A549 (cell line): ENCODE measurements around the gene SPOP. TPM values are rescaled to one million over a fixed set of nuclear protein-coding genes. Genes with fewer than 3 reads are reported as not detected.
"Not testable (repeated sequence)": the region's sequence is repeated elsewhere in the genome, so short reads cannot be mapped to it uniquely, and the experiment has no call there.

Experiments
- ATAC-seq, 2 experiments: fragments of 200-7000 bp in 1 of 2; fragments of >200 bp in 1 of 2; cut with Nextera tagmentation in 1 of 2; cut with Tn5 transposase in 1 of 2; 3 replicates each; pipeline versions ENCODE4 v1.8.0 to v1.9.1; 2018 to 2020; ENCODE audit warnings: mild to moderate bottlenecking in 1 of 2, moderate library complexity in 1 of 2
- CTCF ChIA-PET: fragments of 300-600 bp; sonication (Branson Sonifier 250); formaldehyde crosslinking; extraction: SDS; loops from one replicate; lab custom pipeline; 2021; ENCODE audit warnings: antibody characterized with exemption, inconsistent platforms; lab: Yijun Ruan, JAX
- POLR2A ChIA-PET: fragments of 350-600 bp; formaldehyde crosslinking; extraction: SDS; loops from one replicate; lab custom pipeline; 2021; ENCODE audit warnings: antibody characterized with exemption, inconsistent platforms; lab: Yijun Ruan, JAX
- DNase-seq, 2 experiments: peaks; one replicate each; pipeline versions ENCODE4 v3.0.0 to v3.0.0-alpha.2; 2011 to 2016; ENCODE audit warnings: low read depth in 1 of 2, low spot score in 1 of 2
- FAIRE-seq: peaks from 2 replicates; lab custom pipeline; 2011; peaks lifted over from hg19 to GRCh38; lab: Jason Lieb, UNC
- H3K27ac ChIP-seq, 2 experiments: fragments of >200 bp; sonication (Bioruptor Twin); formaldehyde crosslinking; 3 replicates each; pipeline ENCODE4 v1.5.1; 2016 to 2017
- H3K4me1 ChIP-seq: fragments of >200 bp; sonication (Bioruptor Twin); formaldehyde crosslinking; 3 replicates; pipeline ENCODE4 v1.6.1; 2016
- H3K4me2 ChIP-seq: fragments of >200 bp; sonication (Bioruptor Twin); formaldehyde crosslinking; 3 replicates; pipeline ENCODE4 v1.6.1; 2016
- H3K4me3 ChIP-seq: fragments of >200 bp; sonication (Bioruptor Twin); formaldehyde crosslinking; 3 replicates; pipeline ENCODE4 v1.5.1; 2016
- H3K9me3 ChIP-seq: fragments of >200 bp; sonication (Bioruptor Twin); formaldehyde crosslinking; 3 replicates; pipeline ENCODE4 v1.6.1; 2016
- CBX8 ChIP-seq: fragments of 200-600 bp; sonication (generic); IDR thresholded peaks from 2 replicates; pipeline ENCODE4 v1.6.1; 2016
- CHD4 ChIP-seq: fragments of 200-600 bp; sonication (generic); IDR thresholded peaks from 2 replicates; pipeline ENCODE4 v1.6.1; 2016; ENCODE audit warnings: antibody characterized with exemption, mild to moderate bottlenecking, borderline replicate concordance
- E2F6 ChIP-seq: IDR thresholded peaks from 2 replicates; pipeline ENCODE4 v1.6.1; 2012; ENCODE audit warnings: low read depth, borderline replicate concordance
- EHF ChIP-seq: fragments of 250-450 bp; sonication (Bioruptor Pico); IDR thresholded peaks from 2 replicates; pipeline ENCODE4 v1.5.0; 2020; ENCODE audit warnings: mild to moderate bottlenecking
- ELK1 ChIP-seq: fragments of 150-350 bp; IDR thresholded peaks from 2 replicates; pipeline ENCODE4 v1.6.1; 2014; ENCODE audit warnings: low read depth, mild to moderate bottlenecking, low read length
- ESRRA ChIP-seq: fragments of 150-350 bp; IDR thresholded peaks from 2 replicates; pipeline ENCODE4 v1.6.1; 2014; ENCODE audit warnings: mild to moderate bottlenecking, low read length, borderline replicate concordance
- FOSL2 ChIP-seq, 2 experiments: fragments of 450-650 bp in 1 of 2; fragments of >200 bp in 1 of 2; sonication (Bioruptor Twin) in 1 of 2; formaldehyde crosslinking; IDR thresholded peaks; 2 replicates each; pipeline versions ENCODE4 v1.5.0 to v1.6.1; 2016 to 2020; ENCODE audit warnings: mild to moderate bottlenecking in 1 of 2, moderate library complexity in 1 of 2
- HDAC2 ChIP-seq: fragments of 200-600 bp; sonication (generic); IDR thresholded peaks from 2 replicates; pipeline ENCODE4 v1.6.1; 2016
- KDM5A ChIP-seq: fragments of 200-600 bp; sonication (generic); IDR thresholded peaks from 2 replicates; pipeline ENCODE4 v1.6.1; 2016; ENCODE audit warnings: antibody characterized with exemption, mild to moderate bottlenecking
- MYC ChIP-seq: IDR thresholded peaks from 2 replicates; pipeline ENCODE4 v1.6.1; 2012; ENCODE audit warnings: mild to moderate bottlenecking, inconsistent platforms, low read length, improper control_type of control experiment, borderline replicate concordance
- POLR2A ChIP-seq: IDR thresholded peaks from 2 replicates; pipeline ENCODE4 v1.6.1; 2012; ENCODE audit warnings: mild to moderate bottlenecking, low read length
- RAD21 ChIP-seq, 2 experiments: fragments of >200 bp in 1 of 2; sonication (Bioruptor Twin) in 1 of 2; formaldehyde crosslinking in 1 of 2; IDR thresholded peaks in 1 of 2; conservative IDR thresholded peaks in 1 of 2; 2 replicates in 1 of 2; 3 replicates in 1 of 2; pipeline ENCODE4 v1.6.1; 2012 to 2018; ENCODE audit warnings: inconsistent platforms in 1 of 2
- RARB ChIP-seq: fragments of 250-450 bp; sonication (Bioruptor Pico); IDR thresholded peaks from 2 replicates; pipeline ENCODE4 v1.8.0; 2021; ENCODE audit warnings: mild to moderate bottlenecking, moderate library complexity
- RCOR1 ChIP-seq: fragments of 150-350 bp; IDR thresholded peaks from 2 replicates; pipeline ENCODE4 v1.6.1; 2014; ENCODE audit warnings: antibody characterized with exemption, low read length, low read depth
- RNF2 ChIP-seq: fragments of 200-600 bp; sonication (generic); IDR thresholded peaks from 2 replicates; pipeline ENCODE4 v1.6.1; 2016; ENCODE audit warnings: low read depth, mild to moderate bottlenecking, antibody characterized with exemption, moderate library complexity, borderline replicate concordance
- SMC3 ChIP-seq: fragments of >200 bp; sonication (Bioruptor Twin); formaldehyde crosslinking; IDR thresholded peaks from 3 replicates; pipeline ENCODE4 v1.6.1; 2018; ENCODE audit warnings: inconsistent platforms
- TFCP2L1 ChIP-seq: fragments of 250-450 bp; sonication (Bioruptor Pico); IDR thresholded peaks from 2 replicates; pipeline ENCODE4 v1.5.0; 2021; ENCODE audit warnings: mild to moderate bottlenecking
- TP53 ChIP-seq: fragments of 250-450 bp; sonication (Bioruptor Pico); IDR thresholded peaks from 2 replicates; pipeline ENCODE4 v1.5.0; 2021; ENCODE audit warnings: mild to moderate bottlenecking, moderate library complexity
- ZC3H11A ChIP-seq: fragments of 450-650 bp; IDR thresholded peaks from 2 replicates; pipeline ENCODE4 v1.6.1; 2014; ENCODE audit warnings: antibody characterized with exemption, mild to moderate bottlenecking
- ZFP36 ChIP-seq: fragments of 450-650 bp; IDR thresholded peaks from 2 replicates; pipeline ENCODE4 v1.6.1; 2014; ENCODE audit warnings: borderline replicate concordance; ENCODE audit not compliant: partially characterized antibody
- ZNF302 ChIP-seq: fragments of 250-450 bp; sonication (Bioruptor Pico); IDR thresholded peaks from 2 replicates; pipeline ENCODE4 v1.9.0; 2021; ENCODE audit warnings: inconsistent platforms, mild to moderate bottlenecking, moderate library complexity
- WGBS: methylation state at CpG from one replicate; pipeline ENCODE4 v1.1.6; 2017; ENCODE audit errors: missing lambda C conversion rate; 5-methylcytosine and 5-hydroxymethylcytosine counted together
- polyA plus RNA-seq, 4 experiments: library from polyadenylated mRNA; depleted of rRNA in 3 of 4; stranded (reverse); fragments of >200 nt; fragmentation: RNase III in 1 of 4; extraction: RNeasy Plus Mini Kit Qiagen cat#74134 plus additional on column Dnase treatment in 1 of 4; gene quantifications; 2 replicates in 3 of 4; 3 replicates in 1 of 4; pipeline ENCODE4 v1.2.3, GENCODE V29; 2011 to 2017
- TF ChIP-seq, protein P1 (sequence below): fragments of >200 bp; sonication (Bioruptor Twin); formaldehyde crosslinking; IDR thresholded peaks from 2 replicates; pipeline ENCODE4 v1.6.1; 2016
- TF ChIP-seq, protein P2 (sequence below): fragments of >200 bp; sonication (Bioruptor Twin); formaldehyde crosslinking; IDR thresholded peaks from 3 replicates; pipeline ENCODE4 v1.6.1; 2016

Gene SPOP
- polyA plus RNA-seq, 2 of the 4 experiments (the other 2 are of a cell fraction), result 49.5 to 57.2 TPM

GRCh38 chr17:49571764-49572163 lies 106.1 kb downstream of the SPOP start:
- H3K4me2 ChIP-seq, result no peak overlapping the region
- FAIRE-seq, result no peak
- TF ChIP-seq ZC3H11A, result no peak
- no peak for TF ChIP-seq HDAC2
- no peak for TF ChIP-seq CHD4
- TF ChIP-seq KDM5A, result no peak
- TF ChIP-seq POLR2A, result no peak
- no peak for TF ChIP-seq CBX8
- no peak for TF ChIP-seq FOSL2 (IDR thresholded peaks at IDR 0.05)
- no peak for TF ChIP-seq FOSL2 (CRISPR knock-in tag; IDR thresholded peaks at IDR 0.05)
- TF ChIP-seq TFCP2L1 (CRISPR knock-in tag), result no peak
- TF ChIP-seq RNF2, result no peak
- TF ChIP-seq TP53 (CRISPR knock-in tag), result no peak
- TF ChIP-seq ZFP36, result no peak
- TF ChIP-seq, all 56 proteins: peak for 0
- ATAC-seq (no peak), DNase-seq (no peak)
- H3K9me3 ChIP-seq, result no peaks in the 10 kb centered on the region
- 6% methylated on average over 4 of the region's 4 CpGs for WGBS
- no peak overlapping the region for H3K4me3 ChIP-seq
- H3K27ac ChIP-seq, result no peak overlapping the region
- POLR2A ChIA-PET, result interaction anchor here (0.7 to 1.2 kb wide), 2 partner anchors 117 to 137 kb away, joined by 3 to 5 read pairs; no protein-coding TSS in a partner anchor
- CTCF ChIA-PET, result interaction anchor here (1.0 to 40.8 kb wide), 14 partner anchors 9 to 426 kb away, joined by 3 to 2008 read pairs (median 13); partner anchors contain the start of genes DLX3, PHB1 and SLC35B1
- peaks cover 4% of the 10 kb centered on the region; the same call in 1 of the 3 replicates for H3K4me1 ChIP-seq

DNA sequence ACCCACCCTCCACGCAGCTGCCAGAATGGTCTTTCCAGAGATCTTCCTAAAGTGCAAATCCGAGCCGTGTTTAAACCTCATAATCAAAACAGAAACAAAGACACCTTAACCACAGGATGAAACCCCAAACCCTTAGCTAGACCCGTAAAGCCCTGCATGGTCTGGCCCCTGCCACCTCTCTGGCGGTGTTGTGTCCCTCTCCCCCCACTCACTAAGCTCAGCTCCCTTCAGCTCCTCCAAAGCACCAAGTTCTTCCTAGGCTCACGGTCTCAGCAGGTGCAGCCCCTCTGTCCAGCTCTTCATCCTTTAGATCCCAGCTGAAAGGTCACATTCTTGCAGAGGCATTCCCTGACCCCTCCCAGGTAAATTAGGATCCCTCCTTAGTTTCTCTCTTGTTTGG lies 106.6 kb downstream of the SPOP start:
- 35% methylated on average over 6 of the region's 6 CpGs for WGBS
- H3K9me3 ChIP-seq, result no peaks in the 10 kb centered on the region
- FAIRE-seq (no peak), DNase-seq (no peak), ATAC-seq (no peak)
- H3K4me2 ChIP-seq, result no peak overlapping the region
- H3K4me1 ChIP-seq, result peaks cover 4% of the 10 kb centered on the region; the same call in 1 of the 3 replicates
- H3K27ac ChIP-seq, result no peak overlapping the region
- POLR2A ChIA-PET, result interaction anchor here (0.7 to 1.9 kb wide), 3 partner anchors 117 to 217 kb away, joined by 3 to 5 read pairs (median 4); partner anchors contain the start of gene KAT7
- CTCF ChIA-PET, result interaction anchor here (1.0 to 40.8 kb wide), 22 partner anchors 10 to 426 kb away, joined by 3 to 2008 read pairs (median 10); partner anchors contain the start of genes DLX3, PHB1 and SLC35B1
- H3K4me3 ChIP-seq, result no peak overlapping the region
- TF ChIP-seq ELK1 (no peak), RCOR1 (no peak), TFCP2L1 (CRISPR knock-in tag) (no peak)

- Histone ChIP-seq H3K4me3 (no peak overlapping the region), H3K4me1 (peaks cover 4% of the 10 kb centered on the region; the same call in 1 of the 3 replicates), H3K4me2 (peak overlapping the region; percentile 59), H3K27ac (no peak overlapping the region), H3K9me3 (no peaks in the 10 kb centered on the region)
- TF ChIP-seq, protein P1, sequence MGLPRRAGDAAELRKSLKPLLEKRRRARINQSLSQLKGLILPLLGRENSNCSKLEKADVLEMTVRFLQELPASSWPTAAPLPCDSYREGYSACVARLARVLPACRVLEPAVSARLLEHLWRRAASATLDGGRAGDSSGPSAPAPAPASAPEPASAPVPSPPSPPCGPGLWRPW, result no peak
- TF ChIP-seq E2F6 (no peak), TP53 (CRISPR knock-in tag) (no peak), TFCP2L1 (CRISPR knock-in tag) (no peak), RCOR1 (no peak), SMC3 (no peak), EHF (no peak), RARB (CRISPR knock-in tag) (no peak), MYC (no peak), RAD21 (conservative IDR thresholded peaks at IDR 0.05 in 1 of 2, IDR thresholded peaks at IDR 0.05 in 1 of 2) (no peak), CBX8 (no peak), ZNF302 (CRISPR knock-in tag) (no peak), ESRRA (no peak)
- TF ChIP-seq, protein P2, sequence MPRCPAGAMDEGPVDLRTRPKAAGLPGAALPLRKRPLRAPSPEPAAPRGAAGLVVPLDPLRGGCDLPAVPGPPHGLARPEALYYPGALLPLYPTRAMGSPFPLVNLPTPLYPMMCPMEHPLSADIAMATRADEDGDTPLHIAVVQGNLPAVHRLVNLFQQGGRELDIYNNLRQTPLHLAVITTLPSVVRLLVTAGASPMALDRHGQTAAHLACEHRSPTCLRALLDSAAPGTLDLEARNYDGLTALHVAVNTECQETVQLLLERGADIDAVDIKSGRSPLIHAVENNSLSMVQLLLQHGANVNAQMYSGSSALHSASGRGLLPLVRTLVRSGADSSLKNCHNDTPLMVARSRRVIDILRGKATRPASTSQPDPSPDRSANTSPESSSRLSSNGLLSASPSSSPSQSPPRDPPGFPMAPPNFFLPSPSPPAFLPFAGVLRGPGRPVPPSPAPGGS, result no peak
- ChIA-PET POLR2A (interaction anchor here (0.7 to 1.9 kb wide), 5 partner anchors 118 to 217 kb away, joined by 3 to 5 read pairs (median 4); partner anchors contain the start of genes KAT7 and SLC35B1), CTCF (interaction anchor here (0.5 to 40.8 kb wide), 80 partner anchors 10 to 878 kb away, joined by 3 to 2008 read pairs (median 4); partner anchors contain the start of genes DLX3, KAT7, PHB1 and SLC35B1)
- 30% methylated on average over 11 of the region's 11 CpGs for WGBS
- FAIRE-seq (no peak), DNase-seq (no peak), ATAC-seq (peak; percentile 11 to 16)
Measured at GRCh38 chr17:49570540-49571242, 107.2 kb downstream of the SPOP start.

GRCh38 chr17:49568695-49569047 lies 109.2 kb downstream of the SPOP start:
- ATAC-seq, FAIRE-seq, H3K9me3 ChIP-seq, DNase-seq, H3K4me1 ChIP-seq, POLR2A ChIA-PET: not testable (repeated sequence)
- WGBS, result 66% methylated on average over 7 of the region's 7 CpGs
- peak overlapping the region; percentile 79; the same call in 2 of the 3 replicates for H3K4me2 ChIP-seq
- peak overlapping the region in 1 of 2 experiments; percentile 82; a peak in 1 of 6 replicates for H3K27ac ChIP-seq
- CTCF ChIA-PET, result interaction anchor here (0.7 to 40.8 kb wide), 21 partner anchors 12 to 429 kb away, joined by 3 to 2008 read pairs (median 9); partner anchors contain the start of genes DLX3, PHB1, SLC35B1 and TAC4
- H3K4me3 ChIP-seq, result peak overlapping the region; percentile 48; the same call in 2 of the 3 replicates
